Vagina (tissue), 2 donors: ENCODE measurements around the gene GNG2.

Experiments
- CTCF ChIP-seq, 3 experiments: fragments of 450-650 bp in 2 of 3; fragments of 200-600 bp in 1 of 3; sonication (generic) in 1 of 3; IDR thresholded peaks; one replicate each; pipeline ENCODE4 v1.5.1; 2017 to 2019; ENCODE audit warnings: antibody characterized with exemption in 3 of 3, mild to moderate bottlenecking in 2 of 3, moderate library complexity in 2 of 3
- POLR2A ChIP-seq, 2 donors: fragments of 450-650 bp; IDR thresholded peaks; one replicate each; pipeline ENCODE4 v1.6.1; 2017; ENCODE audit warnings: antibody characterized with exemption in 2 of 2, mild to moderate bottlenecking in 2 of 2, moderate library complexity in 2 of 2
- POLR2AphosphoS5 ChIP-seq, 2 donors: sonication (generic); formaldehyde crosslinking; IDR thresholded peaks; one replicate each; pipeline ENCODE4 v1.9.0; 2017; ENCODE audit warnings: antibody characterized with exemption in 2 of 2, mild to moderate bottlenecking in 2 of 2, low read depth in 1 of 2; ENCODE audit not compliant: insufficient read depth in 1 of 2

DNA sequence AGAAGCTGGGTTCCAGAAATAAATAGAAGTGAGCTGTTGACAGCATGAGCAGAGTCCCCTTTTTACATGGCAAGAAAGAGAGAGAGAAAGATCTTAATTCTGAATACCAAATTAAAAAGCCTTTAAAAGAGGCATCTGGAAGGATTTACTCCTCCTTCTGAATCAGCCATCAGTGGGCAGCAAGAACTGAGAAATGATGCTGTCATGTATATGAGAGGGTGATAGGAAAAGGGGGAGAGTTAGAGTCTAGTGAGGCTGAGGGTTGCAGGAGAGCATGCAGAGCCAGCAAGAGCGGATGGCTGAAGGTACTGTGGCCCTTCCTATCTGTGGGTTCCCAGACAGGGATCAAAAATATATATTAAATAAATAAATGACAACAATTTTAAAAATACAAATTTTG lies 34.5 kb upstream of the GNG2 start:
- TF ChIP-seq CTCF (IDR thresholded peaks at IDR 0.05) (no peak), POLR2A (IDR thresholded peaks at IDR 0.05) (no peak), POLR2AphosphoS5 (IDR thresholded peaks at IDR 0.05; ENCODE audit: insufficient read depth in 1 of 2, low read depth in 1 of 2) (no peak)
